NCI-H82 (cell line): ENCODE results near the gene CIAO1.
"Not testable (repeated sequence)": the region's sequence is repeated elsewhere in the genome, so short reads cannot be mapped to it uniquely, and the experiment has no call there.

Source experiments
- DNase-seq: peaks from one replicate; lab custom pipeline; 2025; lab: John Stamatoyannopoulos, UW

The CIAO1 gene

GRCh38 chr2:96276787-96277499 is 10.9 kb downstream of the CIAO1 start:
- no peak for DNase-seq

- DNase-seq, result no peak
These were observed 21.3 kb downstream of the CIAO1 start for GRCh38 chr2:96287273-96287856.

- DNase-seq, result no peak
These were observed 25.7 kb downstream of the CIAO1 start for GRCh38 chr2:96291751-96292150.

GRCh38 chr2:96294271-96294670 is 28.2 kb downstream of the CIAO1 start:
- DNase-seq, result not testable (repeated sequence)

- DNase-seq, result no peak
These were observed 30.9 kb downstream of the CIAO1 start for GRCh38 chr2:96296925-96297324.

GRCh38 chr2:96301865-96302264 is 35.8 kb downstream of the CIAO1 start:
- DNase-seq, result no peak

GRCh38 chr2:96304606-96305005 is 38.6 kb downstream of the CIAO1 start:
- no peak for DNase-seq

GRCh38 chr2:96305091-96305978 is 39.3 kb downstream of the CIAO1 start, which contains the start of gene SNRNP200:
Gene SNRNP200, minus strand, starts transcription at chr2:96305546. Its CDS starts 109 bp downstream, at chr2:96305437.
- DNase-seq, result peak; percentile 94

- peak; percentile 32 for DNase-seq
These were observed 39.9 kb downstream of the CIAO1 start for GRCh38 chr2:96305979-96306308.

- DNase-seq, result no peak
These were observed 40.3 kb downstream of the CIAO1 start for GRCh38 chr2:96306370-96306769.

GRCh38 chr2:96308248-96308647 is 42.2 kb downstream of the CIAO1 start:
- DNase-seq, result peak; percentile 40

- no peak for DNase-seq
These were observed 49.0 kb downstream of the CIAO1 start for GRCh38 chr2:96315005-96315399.

GRCh38 chr2:96315400-96316071 is 49.5 kb downstream of the CIAO1 start:
- DNase-seq, result no peak

GRCh38 chr2:96316999-96317398 is 51.0 kb downstream of the CIAO1 start:
- no peak for DNase-seq

GRCh38 chr2:96317584-96317997 is 51.6 kb downstream of the CIAO1 start:
- DNase-seq, result no peak

- no peak for DNase-seq
These were observed 52.7 kb downstream of the CIAO1 start for GRCh38 chr2:96318723-96319122.

- DNase-seq, result no peak
These were observed 53.4 kb downstream of the CIAO1 start for GRCh38 chr2:96319396-96319795.

- DNase-seq, result peak; percentile 17
These were observed 54.3 kb downstream of the CIAO1 start for GRCh38 chr2:96320326-96320725.

GRCh38 chr2:96320728-96321622 is 55.0 kb downstream of the CIAO1 start:
- DNase-seq, result peak; percentile 92
